Ovary (tissue), 3 donors: Measurements from ENCODE around the gene P2RY2.

ENCODE experiments used
- EP300 ChIP-seq: sonication (generic); formaldehyde crosslinking; IDR thresholded peaks from one replicate; pipeline ENCODE4 v1.6.1; 2017; ENCODE audit warnings: antibody characterized with exemption
- POLR2A ChIP-seq: fragments of 450-650 bp; IDR thresholded peaks from one replicate; pipeline ENCODE4 v1.6.1; 2017; ENCODE audit warnings: antibody characterized with exemption, mild to moderate bottlenecking, moderate library complexity
- TF ChIP-seq, protein P1 (sequence below), 3 donors: fragments of 450-650 bp in 2 of 3; fragments of 200-600 bp in 1 of 3; IDR thresholded peaks; one replicate each; pipeline versions ENCODE4 v1.5.1 to v1.8.0; 2016 to 2022; ENCODE audit warnings: antibody characterized with exemption in 3 of 3, mild to moderate bottlenecking in 1 of 3
- donor health status: DM: no; HTN: no; CAD: no.

DNA sequence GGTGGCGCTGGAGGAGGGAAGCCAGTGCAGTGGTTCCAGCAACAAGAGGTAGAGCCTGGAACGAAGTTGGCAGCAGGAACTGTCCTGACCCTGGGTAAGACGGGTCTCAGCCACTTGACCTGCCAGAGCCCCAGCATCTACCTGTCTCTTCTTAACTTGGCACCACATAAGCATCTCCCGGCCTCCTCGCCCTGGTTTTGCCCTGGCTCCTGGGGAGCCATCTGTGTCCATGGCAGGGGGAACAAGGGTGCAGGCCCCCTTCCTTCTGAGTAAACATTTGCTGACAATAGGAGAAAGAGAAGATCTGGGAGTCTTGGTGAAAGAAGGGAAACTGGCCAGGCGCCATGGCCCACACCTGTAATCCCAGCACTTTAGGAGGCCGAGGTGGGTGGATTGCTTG lies 12.8 kb downstream of the P2RY2 start:
- TF ChIP-seq, protein P1, sequence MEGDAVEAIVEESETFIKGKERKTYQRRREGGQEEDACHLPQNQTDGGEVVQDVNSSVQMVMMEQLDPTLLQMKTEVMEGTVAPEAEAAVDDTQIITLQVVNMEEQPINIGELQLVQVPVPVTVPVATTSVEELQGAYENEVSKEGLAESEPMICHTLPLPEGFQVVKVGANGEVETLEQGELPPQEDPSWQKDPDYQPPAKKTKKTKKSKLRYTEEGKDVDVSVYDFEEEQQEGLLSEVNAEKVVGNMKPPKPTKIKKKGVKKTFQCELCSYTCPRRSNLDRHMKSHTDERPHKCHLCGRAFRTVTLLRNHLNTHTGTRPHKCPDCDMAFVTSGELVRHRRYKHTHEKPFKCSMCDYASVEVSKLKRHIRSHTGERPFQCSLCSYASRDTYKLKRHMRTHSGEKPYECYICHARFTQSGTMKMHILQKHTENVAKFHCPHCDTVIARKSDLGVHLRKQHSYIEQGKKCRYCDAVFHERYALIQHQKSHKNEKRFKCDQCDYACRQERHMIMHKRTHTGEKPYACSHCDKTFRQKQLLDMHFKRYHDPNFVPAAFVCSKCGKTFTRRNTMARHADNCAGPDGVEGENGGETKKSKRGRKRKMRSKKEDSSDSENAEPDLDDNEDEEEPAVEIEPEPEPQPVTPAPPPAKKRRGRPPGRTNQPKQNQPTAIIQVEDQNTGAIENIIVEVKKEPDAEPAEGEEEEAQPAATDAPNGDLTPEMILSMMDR (IDR thresholded peaks at IDR 0.05), result no peak
- TF ChIP-seq POLR2A (no peak), EP300 (no peak)
